NCI-H2107 (cell line): ENCODE data around the gene ZNF835.

ENCODE experiments used
- DNase-seq: peaks from one replicate; lab custom pipeline; 2025; lab: John Stamatoyannopoulos, UW

Gene ZNF835

GRCh38 chr19:56661248-56661647 lies 10.3 kb downstream of the ZNF835 start:
- no peak for DNase-seq

GRCh38 chr19:56660381-56661107 lies 11.0 kb downstream of the ZNF835 start:
- DNase-seq: no peak

- no peak for DNase-seq
Observed at GRCh38 chr19:56654151-56654550, 17.4 kb downstream of the ZNF835 start.

- DNase-seq: no peak
Observed at GRCh38 chr19:56643460-56643955, 28.0 kb downstream of the ZNF835 start.

GRCh38 chr19:56642711-56643459 lies 28.7 kb downstream of the ZNF835 start, which contains the start of gene SMIM17:
SMIM17 (plus strand) TSS chr19:56643159; CDS start chr19:56645668, 2,509 bp downstream.
- no peak for DNase-seq

GRCh38 chr19:56639217-56639616 lies 32.3 kb downstream of the ZNF835 start:
- no peak for DNase-seq

- no peak for DNase-seq
Observed at GRCh38 chr19:56637976-56638555, 33.5 kb downstream of the ZNF835 start.

GRCh38 chr19:56633021-56633420 lies 38.5 kb downstream of the ZNF835 start:
- no peak for DNase-seq

- DNase-seq: no peak
Observed at GRCh38 chr19:56625708-56626107, 45.8 kb downstream of the ZNF835 start.

- no peak for DNase-seq
Observed at GRCh38 chr19:56623006-56623405, 48.6 kb downstream of the ZNF835 start.

GRCh38 chr19:56622374-56622773 lies 49.2 kb downstream of the ZNF835 start:
- DNase-seq: no peak

GRCh38 chr19:56619121-56619520 lies 52.4 kb downstream of the ZNF835 start:
- DNase-seq: no peak

GRCh38 chr19:56617531-56617930 lies 54.0 kb downstream of the ZNF835 start:
- DNase-seq: no peak

- no peak for DNase-seq
Observed at GRCh38 chr19:56613639-56614038, 57.9 kb downstream of the ZNF835 start.

- DNase-seq: no peak
Observed at GRCh38 chr19:56612737-56613136, 58.8 kb downstream of the ZNF835 start.
